ENCODE data around the gene KL.

The KL gene

GRCh38 chr13:33016414-33017322, at the start of gene KL:
Gene KL, plus strand, starts transcription at chr13:33016423. Its CDS starts 18 bp downstream, at chr13:33016441.
- DNase-seq: no peak

DNA sequence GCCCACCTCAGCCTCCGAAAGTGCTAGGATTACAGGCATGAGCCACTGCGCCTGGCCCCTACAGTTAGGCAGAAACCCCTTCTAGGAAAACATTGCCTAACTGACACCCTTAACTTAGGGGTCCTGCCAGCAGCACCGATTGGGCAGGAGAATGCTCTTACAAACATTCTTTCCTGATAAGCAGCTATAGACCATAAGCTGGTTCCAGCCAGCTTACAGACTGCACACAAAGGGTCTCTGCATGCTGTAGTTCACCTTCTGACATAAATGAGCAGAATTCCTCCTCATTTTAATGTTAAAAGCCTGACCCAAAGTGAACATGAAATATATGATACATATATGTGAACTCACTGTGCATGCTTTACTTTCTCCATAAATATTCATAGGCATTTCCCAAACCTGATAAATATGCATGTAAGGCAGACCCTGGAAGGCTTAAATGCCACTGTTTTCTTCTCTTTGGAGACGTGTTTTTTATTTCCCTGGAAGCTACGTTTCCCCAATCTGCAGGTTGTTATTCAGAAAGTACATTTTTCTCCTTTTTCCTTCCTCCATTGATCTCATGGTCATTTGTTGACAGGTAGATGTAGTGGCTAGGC, 48.5 kb upstream of the KL start:
- no peak for DNase-seq

- no peak for DNase-seq
Measured at GRCh38 chr13:32968316-32968715, 47.9 kb upstream of the KL start.

GRCh38 chr13:32968793-32969192, 47.4 kb upstream of the KL start:
- no peak for DNase-seq

DNA sequence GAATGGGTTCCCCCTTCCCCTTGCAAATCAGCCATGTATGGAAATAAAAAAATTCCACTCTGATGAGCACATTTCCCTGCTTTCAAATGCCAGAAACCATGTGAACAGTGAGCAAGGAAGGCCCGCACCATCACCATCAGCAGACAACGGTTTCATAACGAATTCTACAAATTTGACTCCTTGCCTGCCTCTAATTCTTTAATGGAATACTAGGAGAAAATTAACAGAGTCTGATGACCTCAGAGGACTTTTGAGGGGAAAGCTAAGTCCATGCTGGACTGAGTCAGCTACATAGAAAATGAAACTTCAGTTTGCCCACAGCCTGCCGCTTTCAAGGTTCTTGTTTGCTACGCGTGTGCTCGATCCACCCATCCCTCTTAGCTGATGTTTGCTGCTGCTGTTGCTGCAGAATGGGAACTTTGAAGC, 46.7 kb upstream of the KL start:
- no peak for DNase-seq

- DNase-seq: no peak
Measured at GRCh38 chr13:32976056-32976805, 40.0 kb upstream of the KL start.

DNA sequence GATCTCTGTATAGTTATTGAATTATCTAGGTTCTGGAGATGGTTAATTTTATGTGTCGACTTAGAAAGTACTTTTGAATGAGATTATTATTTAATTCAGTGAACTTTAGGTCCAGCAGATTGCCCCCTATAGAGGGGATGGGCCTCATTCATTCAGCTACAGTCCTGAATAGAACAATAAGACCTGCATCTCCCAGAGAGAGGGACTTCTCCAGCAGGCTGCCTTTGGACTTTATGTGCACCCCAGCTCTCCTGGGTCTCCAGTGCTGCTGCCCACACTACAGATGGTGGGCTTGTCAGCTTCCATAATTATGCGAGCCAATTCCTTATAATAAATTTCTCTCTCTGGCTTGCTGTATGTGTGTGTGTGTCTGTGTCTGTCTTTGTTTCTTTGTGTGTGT, 39.3 kb upstream of the KL start:
- DNase-seq: no peak

GRCh38 chr13:32977321-32977720, 38.9 kb upstream of the KL start:
- DNase-seq: no peak

- no peak for DNase-seq
Measured at GRCh38 chr13:32978278-32978677, 37.9 kb upstream of the KL start.

DNA sequence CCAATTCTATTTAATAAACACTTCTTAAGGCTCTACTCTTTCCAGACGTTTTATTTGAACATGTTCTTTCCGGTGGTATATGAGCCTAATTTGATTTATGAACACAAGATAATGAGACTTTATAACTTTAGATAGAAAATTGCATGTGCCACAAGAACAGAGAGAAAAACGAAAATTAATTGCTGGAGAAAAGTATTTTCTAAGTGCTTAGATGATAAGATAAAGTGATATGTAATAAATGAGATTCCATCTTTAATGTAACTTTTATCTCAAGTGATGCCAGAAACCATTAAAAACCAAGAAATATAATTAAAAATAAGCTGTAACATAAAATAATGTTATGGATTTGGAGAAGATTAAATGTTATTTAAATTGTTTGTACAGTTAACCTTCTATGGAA, 33.2 kb upstream of the KL start:
- DNase-seq: no peak

GRCh38 chr13:32984857-32985626, 31.2 kb upstream of the KL start:
- no peak for DNase-seq

GRCh38 chr13:32986552-32986951, 29.7 kb upstream of the KL start:
- DNase-seq: no peak

- no peak for DNase-seq
Measured at GRCh38 chr13:32987462-32987861, 28.8 kb upstream of the KL start.

- DNase-seq: no peak
Measured at GRCh38 chr13:32988608-32989289, 27.5 kb upstream of the KL start.

- DNase-seq: no peak
Measured at GRCh38 chr13:32989290-32989667, 26.9 kb upstream of the KL start.

- DNase-seq: no peak
Measured at GRCh38 chr13:32989942-32990341, 26.3 kb upstream of the KL start.

- no peak for DNase-seq
Measured at GRCh38 chr13:32993145-32993544, 23.1 kb upstream of the KL start.

- no peak for DNase-seq
Measured at GRCh38 chr13:32997399-32997798, 18.8 kb upstream of the KL start.

DNA sequence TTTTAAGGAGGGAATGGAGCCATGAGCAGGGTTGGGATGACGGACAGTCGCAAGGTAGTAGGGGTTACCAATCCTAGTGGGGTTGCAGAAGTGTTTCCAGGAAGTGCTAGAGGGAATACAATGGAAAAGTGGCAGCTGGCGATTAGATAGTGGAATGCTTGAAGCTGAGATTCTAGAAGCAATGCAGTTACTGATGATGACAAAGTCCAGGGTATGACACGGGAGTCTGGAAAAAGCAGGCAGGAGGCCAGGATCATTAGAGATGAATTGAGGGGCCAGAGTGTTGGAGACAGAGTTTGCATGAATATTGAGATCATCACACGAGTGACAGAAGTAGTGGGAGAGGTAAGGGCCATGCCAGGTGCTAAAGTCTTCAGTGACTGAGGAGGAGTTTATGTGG, 17.3 kb upstream of the KL start:
- no peak for DNase-seq

GRCh38 chr13:33000365-33000764, 15.9 kb upstream of the KL start:
- no peak for DNase-seq

- DNase-seq: no peak
Measured at GRCh38 chr13:33003458-33004019, 12.7 kb upstream of the KL start.

DNA sequence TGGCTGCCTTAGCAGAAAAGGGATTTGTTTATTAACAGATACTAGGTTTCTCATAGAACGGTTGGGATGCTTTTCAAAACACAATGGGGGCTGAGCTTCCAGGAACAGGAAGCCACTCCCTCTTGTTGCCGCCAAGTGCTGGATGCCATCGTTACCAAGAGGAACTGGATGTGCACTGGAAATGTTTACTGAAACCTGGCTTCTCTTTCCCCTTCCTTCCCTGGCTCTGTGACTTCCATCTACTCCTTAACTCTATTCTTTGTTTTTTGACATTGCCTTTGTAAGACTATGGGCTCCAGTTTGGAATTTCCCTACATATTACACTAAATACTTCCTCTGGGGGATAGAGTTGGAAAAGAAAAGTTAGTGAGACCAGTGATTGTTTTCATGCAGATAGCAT, 11.7 kb upstream of the KL start:
- DNase-seq: no peak

Data from NCI-H2107 (cell line).